Bone marrow (tissue), 2 donors: ENCODE results near the gene PPP1R14D.

Experiments
- DNase-seq, 2 donors: peaks; one replicate each; lab custom pipeline; 2025; lab: John Stamatoyannopoulos, UW

The PPP1R14D gene

DNA sequence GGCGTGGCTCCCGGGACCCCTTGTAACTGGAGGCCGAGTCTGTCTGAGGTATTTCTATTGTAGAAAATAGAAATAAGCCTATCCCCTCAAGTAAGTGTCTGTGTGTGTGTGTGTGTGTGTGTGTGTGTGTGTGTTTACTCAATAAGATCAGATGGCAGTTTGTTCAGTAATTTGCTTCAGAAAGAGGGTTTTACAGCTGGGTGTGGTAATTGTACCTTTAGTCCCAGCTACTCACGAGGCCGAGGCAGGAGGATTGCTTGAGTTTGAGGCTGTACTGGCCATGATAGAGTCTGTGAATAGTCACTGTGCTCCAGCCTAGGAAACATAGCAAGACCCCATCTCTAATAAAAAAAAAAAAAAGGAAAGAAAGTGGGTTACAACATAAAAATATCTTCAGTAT is 24.0 kb upstream of the PPP1R14D start:
- DNase-seq, result no peak

DNA sequence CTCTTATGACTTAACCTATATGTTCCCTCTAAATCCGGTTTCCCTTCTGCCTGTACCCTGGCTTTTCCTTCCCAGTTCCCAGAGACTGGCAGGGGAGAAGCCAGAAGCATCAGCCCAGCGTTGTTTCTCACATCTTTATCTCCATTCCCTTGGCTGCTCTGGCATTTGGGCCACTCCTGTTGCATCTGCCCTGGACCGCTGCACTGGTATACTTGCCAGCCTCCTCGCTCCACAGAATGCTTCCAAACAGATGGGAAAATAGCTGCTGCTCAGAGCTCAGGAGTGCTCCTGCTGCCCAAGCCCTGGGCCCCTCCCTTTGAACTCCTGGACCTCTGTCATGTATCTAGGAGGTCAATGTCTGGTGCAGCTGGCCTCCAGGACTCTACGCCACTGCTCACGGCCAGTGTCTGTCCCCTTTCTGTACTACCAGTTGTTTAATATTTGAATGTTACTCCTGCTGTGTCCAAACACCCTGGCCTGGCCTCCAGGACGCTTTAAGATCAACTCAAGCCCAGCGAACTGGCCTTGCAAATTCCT is 22.1 kb upstream of the PPP1R14D start:
- DNase-seq, result no peak

DNA sequence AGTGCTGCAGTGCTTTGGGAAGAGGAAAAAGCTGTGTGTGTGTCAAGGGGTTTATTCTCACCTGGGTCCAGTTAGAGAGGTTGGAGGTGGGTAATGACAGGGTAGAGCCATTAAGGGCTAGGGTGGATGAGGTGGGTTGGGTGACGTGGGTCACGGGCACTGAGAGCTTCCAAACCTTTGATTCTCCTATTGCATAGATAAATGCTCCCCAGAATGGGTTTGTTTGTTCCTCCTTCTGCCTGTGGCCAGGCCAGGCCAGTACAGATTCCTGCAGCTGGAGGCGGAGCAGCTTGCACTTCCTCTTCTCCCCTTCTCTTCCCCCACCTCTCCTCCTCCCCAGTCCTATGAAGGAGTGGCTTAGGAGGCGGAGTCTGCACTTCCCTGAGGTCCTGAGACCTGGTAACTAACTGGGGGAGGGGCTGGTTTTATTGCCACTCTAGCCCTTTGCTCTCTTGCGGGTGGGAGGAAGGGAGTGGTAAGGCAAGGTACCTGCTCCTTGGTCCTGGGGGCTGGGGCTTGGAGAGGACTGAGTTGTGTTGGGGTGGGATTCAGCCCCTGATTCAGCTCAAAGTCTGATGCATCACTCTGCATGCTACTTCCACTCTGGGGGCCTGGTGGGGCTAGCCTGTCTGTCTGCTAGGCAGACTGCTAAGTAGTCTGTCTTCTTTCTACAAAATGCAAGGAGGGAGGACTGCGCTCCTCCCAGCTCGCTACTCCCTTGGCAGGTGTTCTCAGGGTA is 18.9 kb upstream of the PPP1R14D start:
- peak; percentile 23 to 90 for DNase-seq

DNA sequence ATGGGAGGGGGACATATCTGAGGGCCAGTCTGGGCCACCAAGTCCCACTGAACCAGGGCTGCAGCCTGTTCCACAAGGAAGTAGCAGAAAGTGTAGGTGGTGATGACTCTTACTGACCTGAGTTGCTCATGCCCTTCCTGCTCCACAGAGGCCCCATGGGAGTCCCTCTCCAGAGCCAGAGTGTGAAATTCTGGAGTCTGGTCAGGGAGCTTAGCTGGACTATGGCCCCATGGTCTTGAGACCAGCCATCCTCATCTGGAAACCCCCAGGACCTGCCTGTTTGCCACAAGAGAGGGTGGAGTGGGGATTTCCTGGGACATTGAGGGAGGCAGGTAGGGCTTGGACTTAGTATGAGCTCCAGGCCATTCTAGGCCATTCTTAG is 18.3 kb upstream of the PPP1R14D start:
- no peak for DNase-seq

DNA sequence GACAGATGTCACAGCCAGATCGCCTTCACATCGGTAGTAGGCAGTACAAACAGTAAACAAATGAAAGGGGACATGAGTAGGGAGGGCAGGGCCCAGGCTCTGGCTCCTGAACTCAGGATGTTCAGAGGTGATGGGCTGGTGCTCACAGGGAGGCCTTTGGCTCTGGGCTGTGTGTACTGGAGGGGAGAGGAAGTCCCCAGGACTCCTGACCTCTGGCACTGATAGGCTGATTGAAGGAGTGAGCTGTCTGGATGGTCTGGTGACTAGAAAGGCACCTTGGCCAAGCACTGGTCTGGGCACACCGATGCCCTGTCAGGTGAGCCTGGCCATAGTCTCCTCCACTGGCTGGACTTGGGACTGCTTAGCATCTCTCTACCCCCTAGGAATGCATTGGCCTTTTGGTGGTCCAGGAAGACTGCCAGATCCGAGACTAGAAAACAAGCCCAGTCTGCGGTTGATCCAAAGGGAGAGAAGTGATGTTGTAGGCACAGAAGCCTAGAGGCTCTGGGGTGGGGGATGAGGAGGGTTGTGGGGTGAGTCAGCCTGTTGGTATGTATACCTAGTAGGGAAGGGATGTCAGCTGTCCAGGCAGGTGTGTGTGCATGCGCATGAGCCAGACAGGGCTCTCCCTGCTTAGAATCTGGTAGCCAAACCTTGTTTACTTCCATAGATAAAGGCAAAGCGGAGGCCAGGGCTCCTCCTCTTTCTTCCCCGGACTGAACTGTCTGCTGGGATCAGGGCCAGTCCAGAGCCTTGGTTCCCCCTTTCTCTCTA is 17.2 kb upstream of the PPP1R14D start:
- DNase-seq, result no peak

DNA sequence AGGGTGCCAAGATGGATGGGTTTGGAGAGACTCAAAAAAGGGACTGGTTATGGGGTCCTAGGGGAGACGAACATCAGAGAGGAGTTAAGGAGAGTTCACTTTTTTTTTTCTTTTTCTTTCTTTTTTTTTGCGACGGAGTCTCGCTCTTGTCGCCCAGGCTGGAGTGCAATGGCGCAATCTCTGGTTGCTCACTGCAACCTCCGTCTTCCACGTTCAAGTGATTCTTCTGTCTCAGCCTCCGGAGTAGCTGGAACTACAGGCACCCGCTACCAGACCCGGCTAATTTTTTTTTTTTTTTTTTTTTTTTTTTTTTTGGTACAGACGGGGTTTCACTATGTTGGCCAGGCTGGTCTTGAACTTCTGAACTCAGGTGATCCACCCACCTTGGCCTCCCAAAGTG is 16.5 kb upstream of the PPP1R14D start:
- no peak for DNase-seq

DNA sequence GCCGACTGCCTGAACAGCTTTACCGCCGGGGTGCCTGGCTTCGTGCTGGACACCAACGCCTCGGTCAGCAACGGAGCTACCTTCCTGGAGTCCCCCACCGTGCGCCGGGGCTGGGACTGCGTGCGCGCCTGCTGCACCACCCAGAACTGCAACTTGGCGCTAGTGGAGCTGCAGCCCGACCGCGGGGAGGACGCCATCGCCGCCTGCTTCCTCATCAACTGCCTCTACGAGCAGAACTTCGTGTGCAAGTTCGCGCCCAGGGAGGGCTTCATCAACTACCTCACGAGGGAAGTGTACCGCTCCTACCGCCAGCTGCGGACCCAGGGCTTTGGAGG is 16.2 kb upstream of the PPP1R14D start:
- peak; percentile 9 to 38 for DNase-seq

DNA sequence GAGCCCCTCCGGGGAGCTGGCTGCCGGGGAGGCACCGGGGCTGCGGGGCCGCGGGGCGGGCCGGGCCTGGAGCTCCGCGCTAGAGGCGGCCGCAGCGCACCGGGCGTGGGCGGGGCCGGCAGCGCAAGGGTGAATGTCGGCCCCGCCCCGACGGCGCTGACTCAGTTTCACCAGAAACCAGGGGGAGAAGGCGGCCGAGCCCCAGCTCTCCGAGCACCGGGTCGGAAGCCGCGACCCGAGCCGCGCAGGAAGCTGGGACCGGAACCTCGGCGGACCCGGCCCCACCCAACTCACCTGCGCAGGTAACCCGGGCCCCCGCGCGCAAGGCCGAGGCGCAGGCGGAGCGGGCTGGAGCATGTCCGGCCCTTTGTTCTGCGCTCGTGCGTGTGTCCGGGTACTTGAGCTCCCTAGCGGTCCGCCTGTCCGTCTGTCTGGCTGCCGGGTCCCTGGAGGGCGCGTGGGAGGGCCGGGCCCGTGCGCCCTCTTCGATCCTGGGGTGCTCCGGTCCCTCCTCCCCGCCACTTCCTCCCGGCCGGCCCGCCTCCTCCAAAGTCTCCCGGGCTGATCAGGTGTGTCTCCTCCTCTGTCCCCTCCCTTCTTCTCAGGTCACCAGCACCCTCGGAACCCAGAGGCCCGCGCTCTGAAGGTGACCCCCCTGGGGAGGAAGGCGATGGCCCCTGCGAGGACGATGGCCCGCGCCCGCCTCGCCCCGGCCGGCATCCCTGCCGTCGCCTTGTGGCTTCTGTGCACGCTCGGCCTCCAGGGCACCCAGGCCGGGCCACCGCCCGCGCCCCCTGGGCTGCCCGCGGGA is 15.6 kb upstream of the PPP1R14D start, which contains the start of gene SPINT1:
Gene SPINT1, plus strand, starts transcription at position 164 of the 811 bp plus-strand sequence. Its CDS starts 507 bp downstream, at position 671.
- DNase-seq, result no peak

DNA sequence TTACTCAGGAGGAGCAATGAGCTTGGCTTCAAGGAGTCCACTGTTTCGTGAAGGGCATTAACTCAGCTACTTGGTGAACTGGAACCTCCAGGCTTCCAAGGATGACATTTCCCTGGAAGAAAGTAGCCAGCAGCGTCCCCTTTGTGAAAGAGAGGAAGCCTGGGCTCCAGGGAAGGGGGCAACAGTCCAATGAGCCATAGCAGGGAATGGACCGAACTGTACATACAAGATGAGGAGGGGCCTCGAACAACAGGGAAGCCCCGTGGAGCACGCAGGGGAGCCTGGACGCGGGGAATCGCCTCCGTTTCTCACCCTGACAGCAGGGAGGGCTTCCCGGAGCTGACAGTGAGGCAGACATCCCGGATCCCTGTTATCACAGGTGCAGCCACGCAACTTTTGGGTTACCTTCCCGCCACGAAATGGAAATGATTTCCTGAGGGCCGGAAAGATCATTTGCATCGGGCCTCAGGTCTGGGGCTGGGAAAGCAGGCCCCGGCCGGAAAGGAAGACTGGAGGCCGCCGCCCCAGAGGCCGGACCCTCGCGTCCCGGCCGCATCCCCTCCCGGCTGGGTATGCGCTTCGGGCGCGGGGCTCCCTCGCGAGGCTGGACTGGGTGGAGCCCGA is 14.9 kb upstream of the PPP1R14D start:
- DNase-seq, result no peak

DNA sequence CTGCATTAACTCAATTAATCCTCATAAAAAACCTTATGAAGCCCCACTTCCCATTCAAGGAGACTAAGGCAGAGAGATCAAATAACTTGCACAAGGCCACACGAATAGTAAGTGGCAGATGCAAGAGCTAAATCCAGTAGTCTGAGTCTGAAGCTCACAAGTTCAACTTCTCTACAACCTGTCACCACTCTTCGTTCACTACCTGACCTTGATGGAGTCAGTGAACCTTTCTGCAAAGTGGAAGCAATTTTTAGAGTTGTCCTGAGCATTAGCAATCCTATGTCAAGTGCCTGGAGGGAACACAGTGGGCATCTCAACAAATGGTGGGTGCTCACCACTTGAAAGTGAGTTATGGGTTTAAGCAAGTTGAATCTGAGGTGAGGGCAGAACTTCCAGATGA is 13.2 kb upstream of the PPP1R14D start:
- DNase-seq, result no peak

DNA sequence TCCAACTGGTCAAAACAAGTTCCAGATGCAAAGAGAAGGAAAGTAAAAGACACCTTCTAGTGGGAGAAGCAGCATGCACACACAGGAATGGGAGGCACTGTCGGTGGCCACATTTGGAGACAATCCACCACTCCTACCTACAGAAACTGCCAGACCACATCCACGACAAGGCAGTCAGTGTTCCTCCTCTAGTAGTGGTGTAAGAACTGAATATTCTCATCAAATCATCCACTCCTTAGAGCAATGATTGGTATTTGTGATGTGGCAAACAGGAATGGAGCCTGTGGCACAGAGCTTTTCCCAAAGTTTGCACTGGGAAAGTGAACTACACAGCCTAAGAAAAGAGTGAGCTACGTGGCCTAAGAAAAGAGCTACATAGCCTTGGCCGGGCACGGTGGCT is 10.2 kb upstream of the PPP1R14D start:
- no peak for DNase-seq

DNA sequence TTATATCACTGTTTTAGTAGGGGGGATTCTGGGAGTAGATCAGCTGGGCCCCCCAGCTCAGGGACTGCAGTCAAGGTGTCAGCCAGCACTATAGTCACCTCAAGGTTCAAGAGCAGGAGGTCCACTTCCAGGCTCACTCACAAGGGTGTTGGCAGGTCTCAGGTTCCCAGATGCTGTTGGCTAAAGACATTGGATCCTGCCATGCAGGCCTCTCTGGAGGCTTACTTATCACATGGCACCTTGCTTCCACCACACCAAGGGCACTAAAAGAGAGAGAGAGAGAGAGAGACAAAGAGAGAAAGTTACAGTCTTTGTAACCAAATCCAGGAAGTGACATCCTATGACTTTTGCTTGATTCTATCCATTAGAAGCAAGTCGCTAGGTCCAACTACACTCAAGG is 7.5 kb upstream of the PPP1R14D start:
- no peak for DNase-seq

DNA sequence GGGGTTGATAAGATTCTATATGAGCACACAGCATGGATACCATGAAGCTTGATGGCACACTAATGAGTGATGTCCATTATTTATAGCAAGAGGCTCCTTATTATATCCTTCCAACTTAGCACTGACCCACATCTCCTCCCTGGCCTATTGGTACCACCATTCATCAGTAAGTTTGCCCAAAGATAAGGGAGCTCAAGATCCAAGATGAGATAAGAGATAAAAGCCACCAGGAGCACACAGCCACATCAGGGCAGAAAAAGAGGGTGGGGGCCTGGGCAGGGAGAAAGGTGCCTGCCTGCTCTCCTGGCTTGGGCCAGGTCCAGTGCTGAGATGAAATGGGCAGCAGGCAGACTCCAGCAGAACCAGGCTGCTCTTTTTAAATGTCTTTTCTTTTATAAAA is 4.4 kb upstream of the PPP1R14D start:
- no peak for DNase-seq

DNA sequence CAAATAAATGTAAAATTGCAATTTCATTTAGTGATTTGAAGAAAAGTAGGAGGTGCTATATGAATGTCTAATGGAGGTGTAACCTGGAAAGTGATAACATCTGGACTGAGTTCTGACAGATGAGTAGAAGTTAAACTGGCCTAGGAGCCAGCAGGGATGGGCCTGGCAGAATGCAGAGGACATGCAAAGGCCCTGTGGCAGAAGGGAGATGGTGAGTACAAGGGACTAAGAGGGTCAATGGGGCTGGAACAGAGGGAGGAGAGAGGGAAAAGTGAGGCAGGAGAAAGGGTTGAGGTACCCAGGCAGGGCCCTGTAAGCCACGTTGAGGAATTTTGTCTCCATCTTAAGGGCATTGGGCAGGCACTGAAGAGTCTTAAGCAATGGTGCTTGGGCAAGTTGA is 3.4 kb upstream of the PPP1R14D start:
- no peak for DNase-seq

DNA sequence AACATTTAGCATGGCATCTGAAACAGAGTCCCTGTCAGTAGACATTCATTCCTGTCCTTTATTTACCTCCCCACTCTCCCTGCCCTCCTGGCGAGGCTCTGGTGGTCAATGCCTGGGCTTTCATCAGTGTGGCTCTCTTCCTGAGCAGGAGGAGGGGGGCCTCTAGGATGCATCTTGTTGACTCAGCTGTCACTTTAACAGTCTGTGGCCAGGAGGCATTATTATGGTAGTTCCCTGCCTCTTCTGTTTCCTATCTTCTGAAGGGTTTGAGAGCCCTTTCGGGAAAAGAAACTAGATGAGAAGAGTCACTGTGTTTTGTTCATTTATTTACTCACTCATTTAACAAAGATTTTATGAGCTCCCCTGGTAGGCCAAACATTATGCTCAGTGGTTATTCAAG is 2.4 kb upstream of the PPP1R14D start:
- DNase-seq, result no peak

DNA sequence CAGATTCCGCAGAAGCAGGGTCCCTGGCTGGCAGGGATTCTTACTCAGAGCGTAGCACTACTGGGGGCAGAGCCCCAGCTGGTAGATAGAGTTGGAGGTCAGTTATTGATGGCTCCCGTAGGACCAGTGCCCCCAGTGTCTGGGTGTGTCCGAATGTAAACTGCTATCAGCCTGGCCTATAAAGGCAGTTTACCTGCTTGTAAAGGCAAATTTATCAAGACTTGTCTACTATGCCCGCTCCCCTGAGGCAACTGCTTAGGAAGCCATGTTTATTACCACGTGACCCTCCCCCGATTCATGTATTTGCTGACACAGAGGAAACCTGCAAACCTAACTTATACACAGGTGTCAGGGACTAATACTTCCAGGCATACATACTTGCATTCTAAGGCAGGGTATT is 607 bp upstream of the PPP1R14D start:
- no peak for DNase-seq

DNA sequence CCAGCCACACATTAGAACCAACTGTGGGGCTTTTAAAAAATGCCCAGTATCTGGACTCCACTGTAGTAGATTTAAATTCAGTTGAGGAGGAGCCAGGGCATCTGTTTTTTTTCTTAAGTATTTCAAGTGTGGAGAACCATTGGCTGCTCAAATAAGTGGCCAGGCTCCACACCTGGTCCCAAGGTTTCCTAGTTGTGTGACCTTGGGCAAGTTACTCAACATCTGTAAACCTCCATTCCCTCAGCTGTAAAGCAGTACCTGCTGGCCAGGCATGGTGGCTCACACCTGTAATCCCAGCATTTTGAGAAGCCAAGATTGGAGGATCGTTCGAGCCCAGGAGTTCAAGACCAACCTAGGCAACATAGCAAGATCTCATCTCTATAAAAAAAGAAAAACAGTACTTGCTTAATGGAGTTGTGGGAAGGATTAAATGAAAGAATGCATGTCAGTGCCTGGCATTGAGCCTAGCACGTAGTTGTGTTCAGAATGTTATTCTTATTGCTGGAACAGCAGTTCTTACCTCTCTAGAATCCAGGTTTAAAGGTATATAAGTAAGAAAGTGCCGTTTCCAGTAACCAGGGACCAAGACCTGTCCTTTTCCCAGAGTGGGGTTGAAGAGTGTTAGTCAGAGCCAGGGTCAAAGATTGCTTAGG is 2.0 kb downstream of the PPP1R14D start:
- DNase-seq, result no peak

DNA sequence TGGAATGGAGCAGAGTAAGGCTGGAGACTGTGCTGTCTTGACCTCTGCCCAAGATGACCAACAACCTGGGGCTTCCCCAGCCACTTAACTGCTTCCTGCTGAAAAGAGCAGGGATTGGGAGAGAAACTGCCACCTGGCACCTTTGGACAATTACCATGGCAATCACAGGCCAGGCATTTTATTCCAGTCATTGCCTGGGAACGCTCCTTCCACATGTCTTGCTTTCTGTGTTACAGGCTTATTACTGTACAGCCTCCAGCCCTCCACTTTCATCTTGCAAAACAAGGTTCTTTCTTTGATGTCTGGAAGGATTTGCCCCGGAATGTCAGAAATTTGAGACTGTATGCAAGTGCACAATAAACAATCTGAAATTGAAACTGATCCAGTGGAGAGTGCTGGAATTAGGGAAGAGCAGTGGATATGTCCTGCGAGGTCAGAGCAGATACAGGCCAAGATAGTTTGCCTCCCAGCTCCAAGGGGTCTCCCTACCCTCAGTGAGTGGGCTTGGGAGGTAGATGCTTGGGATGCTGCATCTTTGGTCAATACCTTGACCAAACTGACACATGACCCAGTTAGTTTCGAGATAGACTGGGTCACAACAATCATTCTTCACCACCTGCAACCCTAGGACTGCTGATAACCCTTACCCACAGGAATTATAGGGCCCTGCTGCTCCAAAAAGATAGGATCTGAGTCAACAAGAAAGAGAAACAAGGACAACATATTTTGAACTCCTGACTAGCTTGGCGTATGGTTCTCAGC is 2.7 kb downstream of the PPP1R14D start:
- DNase-seq, result no peak

DNA sequence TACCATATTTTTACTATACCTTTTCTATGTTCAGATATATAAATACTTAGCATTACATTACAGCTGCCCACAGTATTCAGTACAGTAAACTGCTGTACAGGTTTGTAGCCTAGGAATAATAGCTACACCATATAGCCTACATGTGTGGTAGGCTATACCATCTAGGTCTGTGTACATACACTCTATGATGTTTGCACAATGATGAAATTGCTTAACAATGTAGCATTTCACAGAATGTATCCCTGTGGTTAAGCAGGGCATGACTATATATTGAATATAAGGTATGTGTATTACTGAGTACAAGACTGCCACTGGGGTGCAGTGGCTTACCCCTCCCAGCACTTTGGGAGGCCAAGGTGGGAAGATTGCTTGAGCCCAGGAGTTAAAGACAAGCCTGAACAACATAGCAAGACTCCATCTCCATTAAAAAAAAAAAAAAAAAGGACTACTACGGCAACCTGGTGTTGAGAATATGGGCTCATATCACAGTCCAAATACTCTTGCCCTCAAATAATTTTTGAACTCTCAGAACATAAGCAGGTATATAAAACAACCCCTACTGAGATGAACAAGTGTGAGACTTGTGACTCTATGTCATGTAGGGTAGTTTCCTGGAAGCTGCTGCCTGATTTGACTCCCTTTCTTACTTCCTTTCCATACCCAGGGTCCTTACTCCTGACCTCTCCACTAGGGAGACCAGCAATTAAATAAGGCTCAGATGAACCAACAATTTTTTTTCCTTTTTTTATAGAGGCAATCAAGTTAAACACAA is 4.8 kb downstream of the PPP1R14D start:
- no peak for DNase-seq

DNA sequence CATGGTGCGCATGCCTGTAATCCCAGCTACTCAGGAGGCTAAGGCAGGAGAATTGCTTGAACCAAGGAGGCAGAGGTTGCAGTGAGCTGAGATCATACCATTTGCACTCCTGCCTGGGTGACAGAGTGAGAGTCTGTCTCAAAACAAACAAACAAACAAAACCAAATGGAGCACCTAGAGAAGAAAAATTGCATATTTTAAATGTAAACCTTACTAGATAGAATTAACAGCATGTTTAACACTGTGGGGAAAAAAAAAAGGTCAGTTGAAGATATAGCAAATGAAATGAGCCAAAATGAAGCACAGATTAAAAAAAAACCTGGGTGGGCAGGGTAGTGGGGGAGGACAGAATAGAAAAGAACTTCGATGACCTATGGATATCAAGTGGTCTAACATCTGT is 7.3 kb downstream of the PPP1R14D start:
- DNase-seq, result no peak
